GM18507 (cell line): ENCODE measurements around the gene TRIM44.
"Not testable (repeated sequence)": the region's sequence is repeated elsewhere in the genome, so short reads cannot be mapped to it uniquely, and the experiment has no call there.

Experiments used
- DNase-seq: peaks from one replicate; pipeline ENCODE4 v3.0.0; 2011; ENCODE audit warnings: low read depth; ENCODE audit not compliant: insufficient read length; ENCODE audit errors: extremely low spot score
- FAIRE-seq: peaks from 2 replicates; lab custom pipeline; 2011; peaks lifted over from hg19 to GRCh38; lab: Jason Lieb, UNC

Gene TRIM44

DNA sequence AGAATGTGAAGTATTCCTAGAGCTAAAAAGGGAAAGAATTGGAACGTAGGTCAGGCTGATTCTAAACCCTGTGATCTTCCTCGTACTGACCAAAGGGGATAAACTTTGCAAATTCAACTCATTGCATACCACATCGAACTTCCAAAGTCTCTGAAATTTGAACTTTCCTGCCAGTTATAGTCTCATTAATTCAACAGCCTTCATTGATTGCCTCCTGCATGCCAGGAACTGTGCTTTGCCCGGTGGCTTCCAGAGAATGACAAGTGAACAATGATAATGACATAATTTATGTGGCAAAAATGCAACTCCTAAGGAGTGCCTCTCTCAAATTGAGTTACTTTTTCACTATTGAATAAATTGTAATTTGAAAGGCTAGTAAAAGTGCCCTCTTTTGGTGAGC, 173.6 kb downstream of the TRIM44 start:
- FAIRE-seq (no peak), DNase-seq (no peak)

DNA sequence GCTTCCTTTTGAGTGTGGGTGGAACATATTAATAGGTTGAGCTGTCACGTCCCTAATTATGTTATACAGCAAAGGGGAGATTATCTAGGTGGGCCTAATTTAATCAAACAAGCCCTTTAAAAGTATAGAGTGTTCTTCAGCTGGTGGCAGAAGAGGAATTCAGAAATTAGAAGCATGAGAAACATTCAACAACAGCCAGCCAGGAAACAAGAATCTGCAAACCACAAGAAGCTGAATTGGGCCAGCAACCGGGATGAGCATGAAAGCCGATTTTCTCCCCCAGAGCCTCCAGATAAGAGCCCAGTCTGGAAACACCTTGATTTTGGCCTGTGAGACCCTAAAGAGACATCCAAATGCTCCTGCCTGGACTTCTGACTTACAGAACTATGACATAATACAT, 175.5 kb downstream of the TRIM44 start:
- FAIRE-seq (no peak), DNase-seq (no peak)

DNA sequence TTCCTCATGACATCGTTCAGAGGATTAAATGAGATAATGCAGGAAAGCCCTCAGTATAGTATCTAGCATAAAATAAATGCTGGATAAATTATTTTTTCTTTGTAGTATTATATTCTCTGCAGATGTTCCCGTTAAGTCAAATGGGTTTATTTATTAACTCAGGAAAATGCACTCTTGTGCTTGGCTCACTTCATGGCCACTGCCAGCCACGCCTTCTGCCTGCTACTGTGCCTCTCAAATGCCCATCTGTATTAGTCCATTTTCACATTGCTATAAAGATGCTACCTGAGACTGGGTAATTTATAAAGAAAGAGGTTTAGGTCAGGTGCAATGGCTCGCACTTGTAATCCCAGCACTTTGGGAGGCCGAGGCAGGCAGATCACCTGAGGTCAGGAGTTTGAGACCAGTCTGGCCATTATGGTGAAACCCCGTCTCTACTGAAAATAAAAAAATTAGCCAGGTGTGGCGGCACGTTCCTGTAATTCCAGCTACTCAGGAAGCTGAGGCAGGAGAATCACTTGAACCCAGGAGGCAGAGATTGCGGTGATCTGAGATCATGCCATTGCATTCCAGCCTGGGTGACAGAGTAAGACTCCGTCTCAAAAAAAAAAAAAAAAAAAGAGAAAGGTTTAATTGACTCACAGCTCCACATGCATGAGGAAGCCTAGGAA, 176.3 kb downstream of the TRIM44 start:
- not testable (repeated sequence) for DNase-seq, FAIRE-seq

DNA sequence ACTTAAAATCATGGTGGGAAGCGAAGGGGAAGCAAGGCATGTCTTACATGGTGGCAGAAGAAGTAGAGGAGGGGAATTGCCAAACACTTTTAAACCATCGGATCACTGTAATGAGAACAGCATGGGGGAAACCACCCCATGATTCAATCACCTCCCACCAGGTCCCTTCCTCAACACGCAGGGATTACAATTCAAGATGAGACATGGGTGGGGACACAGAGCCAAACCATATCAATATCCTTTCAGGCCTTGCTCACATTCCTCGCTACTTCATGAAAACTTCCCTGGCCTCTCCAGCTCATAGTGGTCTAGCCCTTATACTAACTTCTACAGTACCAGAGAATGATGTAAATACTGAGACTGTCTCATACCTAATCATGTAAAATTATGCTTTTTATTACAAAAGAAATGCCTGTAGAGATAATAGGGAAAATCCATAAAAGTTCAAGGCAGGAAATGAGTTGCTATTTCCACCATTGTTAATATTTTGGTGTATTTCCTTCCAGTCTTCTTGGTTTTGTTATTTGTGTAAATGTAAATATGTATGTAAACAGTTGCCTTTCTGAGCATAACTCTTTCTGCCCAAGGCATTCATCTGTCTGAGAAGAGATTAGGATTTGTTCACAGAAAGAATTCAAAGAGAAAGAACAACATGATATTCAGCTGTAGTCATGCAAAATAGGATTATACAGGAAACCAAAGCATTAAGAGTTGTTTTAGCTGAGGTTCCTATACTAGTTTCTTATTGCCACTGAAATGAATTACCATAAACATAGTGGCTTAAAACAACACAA, 177.0 kb downstream of the TRIM44 start:
- FAIRE-seq: no peak
- DNase-seq: no peak

DNA sequence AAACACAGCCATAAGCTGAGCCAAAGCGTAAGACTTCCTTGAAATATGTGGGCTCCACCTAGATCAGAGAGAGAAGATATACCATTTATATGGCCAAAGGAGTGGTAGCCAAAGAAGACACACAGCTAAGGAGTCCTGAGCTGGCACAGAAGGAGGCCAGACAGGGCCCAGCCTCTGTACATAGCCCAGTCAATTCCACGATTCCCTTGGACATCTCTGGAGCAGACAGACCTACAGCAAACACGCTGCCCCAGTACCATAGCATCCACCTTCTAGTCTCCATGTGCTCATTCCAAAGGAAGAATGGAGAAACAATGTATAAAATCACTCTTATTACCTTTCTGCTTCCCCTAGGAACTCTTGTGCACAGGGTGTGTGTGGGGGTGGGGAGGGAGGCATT, 179.2 kb downstream of the TRIM44 start:
- no peak for FAIRE-seq
- DNase-seq: no peak

DNA sequence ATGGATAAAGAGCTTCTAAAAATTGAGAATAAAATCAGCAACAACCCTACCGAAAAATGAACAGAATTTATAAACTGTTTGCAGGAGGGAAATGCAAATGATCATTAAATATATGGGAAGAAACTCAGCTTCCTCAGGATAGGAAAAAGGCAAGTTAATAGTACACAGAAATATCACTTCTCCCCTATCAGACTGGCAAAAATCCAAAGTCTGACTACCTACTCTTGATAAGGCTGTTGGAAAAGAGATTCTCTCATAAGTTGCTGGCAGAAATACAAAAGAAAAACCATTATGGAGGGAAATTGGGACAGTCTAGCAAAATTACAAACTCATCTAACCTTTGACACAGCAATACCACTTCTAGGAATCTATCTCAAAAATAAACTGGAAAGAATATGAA, 180.4 kb downstream of the TRIM44 start:
- DNase-seq (no peak), FAIRE-seq (no peak)

DNA sequence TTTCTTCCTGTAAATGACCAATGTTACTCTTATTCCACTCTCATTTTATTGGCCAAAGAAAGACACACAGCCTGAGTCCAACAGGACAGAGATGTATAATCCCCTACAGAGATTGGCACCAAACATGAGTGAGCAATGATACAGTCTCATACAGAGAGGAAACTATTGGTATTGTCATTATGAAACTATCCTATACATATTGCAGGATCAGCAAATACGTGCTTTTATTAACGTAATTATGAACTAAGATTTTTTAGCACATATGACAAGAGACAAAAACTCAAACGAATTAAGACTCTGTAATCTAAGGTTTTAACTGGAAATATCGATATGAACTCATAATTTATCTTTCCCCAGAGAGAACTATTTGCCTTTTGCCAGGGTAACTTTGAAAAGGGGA, 182.0 kb downstream of the TRIM44 start:
- DNase-seq (no peak), FAIRE-seq (no peak)

DNA sequence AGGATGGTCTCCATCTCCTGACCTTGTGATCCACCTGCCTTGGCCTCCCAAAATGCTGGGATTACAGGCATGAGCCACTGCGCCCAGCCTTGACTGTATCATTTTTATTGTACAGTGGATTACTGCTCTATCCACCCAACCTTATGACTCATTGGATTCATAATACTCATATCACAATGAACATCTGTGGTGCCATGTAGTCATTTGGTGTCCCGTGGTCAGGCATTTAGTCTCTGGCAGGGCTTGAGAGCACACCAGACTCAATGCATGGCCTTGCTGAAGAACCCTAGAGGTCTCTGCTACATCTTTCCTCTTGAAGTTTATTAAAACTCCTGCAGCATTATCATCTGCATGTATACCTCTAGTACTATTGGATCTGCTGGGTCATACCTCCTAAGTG, 183.3 kb downstream of the TRIM44 start:
- no peak for DNase-seq
- FAIRE-seq: no peak

DNA sequence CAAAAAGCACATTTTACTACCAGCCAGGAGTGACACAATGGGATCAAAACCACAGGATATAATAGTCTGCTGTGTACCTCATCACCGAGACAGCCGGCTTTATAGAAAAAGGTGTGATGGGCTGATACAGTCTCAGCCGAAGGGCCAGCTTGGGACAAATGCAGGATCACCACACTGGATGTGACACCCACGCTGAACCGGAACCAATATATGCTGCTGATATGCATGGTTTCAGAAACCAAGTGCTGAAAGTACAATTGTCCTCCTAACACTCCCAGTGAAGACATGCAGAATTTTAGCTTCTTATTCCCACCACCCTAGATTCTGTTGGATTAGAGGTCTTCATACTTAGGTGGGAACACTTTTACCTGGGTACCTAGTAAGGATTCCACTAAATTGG, 184.3 kb downstream of the TRIM44 start:
- no peak for FAIRE-seq
- DNase-seq: no peak

DNA sequence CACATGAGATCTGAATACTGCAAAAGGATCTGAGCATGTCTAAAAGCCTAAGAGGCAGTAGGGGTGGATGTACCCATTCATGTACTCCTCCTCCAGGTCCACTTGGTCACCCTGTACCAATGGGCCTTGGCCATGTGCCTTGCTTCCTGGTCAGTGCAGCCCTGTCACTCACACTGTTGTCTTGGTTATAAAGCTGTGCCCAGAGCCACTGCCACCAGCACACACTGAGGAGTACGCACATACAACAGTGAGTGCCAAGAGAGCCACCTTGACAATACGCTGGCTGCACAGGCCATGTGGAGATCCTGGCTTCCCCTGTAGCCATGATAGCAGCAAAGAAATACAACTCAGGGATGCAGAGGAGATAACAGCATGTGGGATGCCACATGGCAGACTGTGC, 184.9 kb downstream of the TRIM44 start:
- DNase-seq: no peak

DNA sequence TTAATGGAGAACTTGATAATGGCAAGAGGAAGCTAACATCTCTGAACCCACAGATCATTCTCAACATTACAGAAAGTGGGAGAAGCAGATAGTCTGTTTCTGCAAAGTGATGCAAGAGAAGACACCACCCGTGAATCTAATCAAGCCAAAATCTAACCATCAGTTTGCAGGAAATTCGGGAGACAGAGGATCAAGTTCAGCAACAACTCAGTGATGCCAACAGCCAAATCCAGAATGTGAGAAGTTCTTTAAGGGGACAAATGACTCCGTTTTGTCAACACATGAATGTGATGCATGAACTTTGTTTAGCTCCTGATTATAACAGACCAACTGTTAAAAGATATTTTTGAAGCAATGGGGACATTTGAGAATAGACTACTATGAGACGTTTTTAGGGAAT, 186.0 kb downstream of the TRIM44 start:
- no peak for DNase-seq
- no peak for FAIRE-seq

More for the DNA sequence above, 184.9 kb downstream of the TRIM44 start:
- FAIRE-seq: no peak

DNA sequence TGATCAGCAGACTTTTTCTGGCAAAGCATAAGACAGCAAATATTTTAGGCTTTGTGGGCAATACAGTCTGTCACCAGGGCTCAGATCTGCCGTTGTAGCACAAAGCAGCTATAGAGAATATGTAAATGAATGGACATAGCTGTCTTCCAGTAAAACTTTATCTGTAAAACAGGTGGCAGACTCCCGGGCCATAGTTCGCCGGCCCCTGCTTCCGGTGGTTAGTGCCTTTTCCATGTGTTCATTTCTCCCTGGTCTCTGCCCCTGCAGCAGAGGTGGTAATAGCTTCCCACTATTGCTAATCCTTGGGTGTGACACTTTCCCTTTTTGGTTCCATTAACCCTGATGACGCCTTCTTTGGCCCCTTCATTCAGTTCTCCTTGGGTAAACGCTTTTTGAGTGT, 187.6 kb downstream of the TRIM44 start:
- FAIRE-seq (no peak), DNase-seq (no peak)

DNA sequence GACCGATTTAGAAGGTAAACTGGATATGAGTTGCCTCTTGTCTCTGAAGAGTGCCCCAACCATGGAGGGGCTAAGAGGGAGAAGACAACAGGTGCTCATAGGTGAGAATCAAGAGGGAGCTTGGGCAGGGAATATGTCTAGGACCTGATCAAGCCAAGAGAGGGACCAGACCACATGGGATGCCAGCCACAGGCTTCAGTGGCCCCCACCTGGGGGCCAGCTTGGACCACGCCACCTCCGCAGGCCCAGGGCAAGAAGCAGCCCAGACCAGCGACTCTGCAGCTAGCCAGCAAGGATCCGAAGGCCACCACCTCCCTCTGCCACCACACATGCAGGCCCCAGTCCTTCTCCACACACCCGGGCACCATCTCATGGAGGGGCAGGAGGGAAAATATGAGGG, 188.8 kb downstream of the TRIM44 start:
- DNase-seq (no peak), FAIRE-seq (no peak)

DNA sequence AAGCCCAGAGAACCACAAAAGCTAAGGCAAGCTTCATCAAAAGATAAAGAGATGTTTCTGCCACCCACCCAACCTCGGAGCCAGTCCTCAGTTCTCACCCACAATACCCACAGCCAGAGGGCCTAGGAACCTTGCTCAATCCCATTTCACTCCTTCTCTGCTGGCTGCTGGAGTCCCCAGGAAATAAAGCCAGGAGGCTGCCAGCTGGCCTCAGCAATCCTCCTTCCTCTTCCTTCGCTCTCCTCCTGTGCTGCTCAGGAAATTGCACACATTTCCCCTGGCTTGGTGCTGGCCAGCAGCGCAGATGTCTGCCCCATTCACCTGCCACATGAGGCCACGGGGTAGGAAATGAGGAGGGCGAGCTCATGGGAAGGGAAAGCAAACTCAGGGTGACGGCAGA, 189.5 kb downstream of the TRIM44 start:
- FAIRE-seq (no peak), DNase-seq (no peak)

DNA sequence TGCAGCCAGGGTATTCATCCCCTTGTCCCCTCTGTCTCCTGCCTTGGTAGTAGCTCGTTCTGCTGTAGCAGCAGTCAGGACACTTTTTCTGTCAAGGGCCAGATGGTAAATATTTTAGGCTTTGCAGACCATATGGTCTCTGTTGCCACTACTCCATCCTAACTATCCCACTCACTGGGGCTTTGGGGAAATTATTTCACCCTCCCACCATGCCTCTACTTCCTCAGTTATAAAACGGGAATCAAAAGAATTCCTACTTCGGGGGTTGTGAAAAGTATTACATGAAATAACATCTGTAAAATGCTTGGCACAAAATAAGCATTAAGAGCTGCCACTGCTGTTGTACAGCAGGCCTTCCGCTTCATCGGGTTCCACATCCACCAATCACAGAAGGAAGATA, 191.4 kb downstream of the TRIM44 start:
- no peak for DNase-seq
- no peak for FAIRE-seq

DNA sequence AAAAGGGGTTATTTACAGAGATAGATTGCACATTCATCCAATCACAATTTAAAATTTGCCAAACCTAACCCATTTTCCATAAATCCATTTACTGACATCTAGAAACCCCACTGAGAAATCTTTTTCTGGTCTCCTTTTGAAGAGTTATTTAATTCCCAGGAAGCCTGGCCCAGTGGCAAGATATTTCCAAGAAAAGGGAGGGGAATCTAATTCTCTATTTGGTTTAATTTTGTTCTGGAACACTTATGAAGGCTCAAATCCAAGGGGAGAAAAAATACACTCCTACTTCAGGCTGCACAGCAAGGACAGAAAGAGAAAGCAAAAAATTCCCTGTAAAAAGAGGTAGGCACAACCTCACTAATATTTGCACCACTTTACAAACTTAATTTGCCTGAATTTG, 193.1 kb downstream of the TRIM44 start:
- no peak for FAIRE-seq

DNA sequence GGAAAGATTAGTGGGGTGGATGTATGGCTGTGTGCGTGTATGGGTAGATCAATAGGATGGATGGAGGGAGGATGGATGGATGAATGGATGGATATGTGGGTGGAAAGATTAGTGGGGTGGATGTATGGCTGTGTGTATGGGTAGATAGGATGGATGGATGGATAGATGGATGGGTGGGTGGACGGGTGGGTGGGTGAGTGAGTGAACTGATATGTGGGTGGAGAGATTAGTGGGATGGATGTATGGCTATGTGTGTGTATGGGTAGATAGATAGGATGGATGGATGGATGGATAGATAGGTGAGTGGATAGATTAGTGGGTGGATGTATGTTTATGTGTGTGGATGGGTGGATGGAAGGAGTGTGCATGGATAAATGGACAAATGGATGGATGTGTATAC, 193.7 kb downstream of the TRIM44 start:
- FAIRE-seq: no peak

More for the DNA sequence above, 193.1 kb downstream of the TRIM44 start:
- no peak for DNase-seq

DNA sequence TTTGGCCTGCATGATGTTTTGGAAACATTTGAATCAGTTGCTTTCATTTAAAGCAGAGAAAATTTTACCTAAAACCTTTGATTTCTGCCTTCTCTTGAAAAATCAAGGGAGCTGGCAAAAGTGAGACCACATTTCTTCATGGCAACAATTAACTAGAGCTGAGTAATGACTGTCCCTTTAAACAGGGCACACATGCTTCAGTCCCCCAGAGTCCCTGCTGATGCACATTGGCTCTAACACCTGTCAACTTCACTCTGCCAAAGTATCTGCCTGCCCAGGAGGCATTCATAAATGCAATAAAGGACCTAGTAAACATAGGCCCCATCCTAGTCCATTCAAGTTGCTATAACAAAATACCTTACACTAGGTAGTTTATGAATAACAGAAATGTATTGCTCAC, 194.2 kb downstream of the TRIM44 start:
- FAIRE-seq: no peak
- DNase-seq: no peak

More for the DNA sequence above, 193.7 kb downstream of the TRIM44 start:
- DNase-seq: no peak

DNA sequence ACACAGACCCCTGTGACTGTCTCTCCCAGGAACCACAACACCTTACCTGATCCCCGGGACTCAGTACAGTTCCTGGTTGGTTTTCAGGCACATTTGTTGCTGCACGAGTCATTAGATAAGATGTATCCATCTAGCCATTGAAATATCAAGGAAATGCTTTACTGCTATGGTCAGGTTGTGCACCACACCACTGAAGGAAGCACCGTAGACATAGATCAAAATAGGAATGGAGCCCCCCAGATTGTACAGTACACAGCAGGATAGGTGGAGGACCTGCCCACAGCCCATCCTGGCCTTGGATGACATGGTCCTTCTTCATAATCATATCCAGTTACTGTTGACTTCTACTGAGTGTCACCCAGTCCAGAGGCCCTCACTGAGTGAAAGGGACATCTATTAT, 195.3 kb downstream of the TRIM44 start:
- FAIRE-seq (no peak), DNase-seq (no peak)

DNA sequence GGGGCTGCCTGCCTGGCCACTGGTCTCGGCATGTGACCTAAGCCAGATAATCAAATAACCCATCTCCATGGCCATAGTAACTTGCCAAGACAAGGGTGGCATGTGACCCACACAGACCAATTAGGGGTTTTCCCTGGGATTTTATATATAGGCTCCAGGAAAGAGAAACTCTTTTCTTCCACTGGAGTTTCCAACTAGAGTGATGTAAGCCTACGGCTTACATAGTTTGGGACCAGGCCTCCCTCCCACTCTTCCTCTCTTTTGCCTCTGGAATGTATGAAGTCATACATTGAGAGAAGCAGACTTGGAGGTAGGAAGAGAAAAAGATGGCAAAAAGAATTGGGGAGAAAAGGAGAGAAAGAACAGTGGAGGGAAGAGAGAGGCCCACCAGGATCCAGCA, 196.7 kb downstream of the TRIM44 start:
- FAIRE-seq (no peak), DNase-seq (no peak)

DNA sequence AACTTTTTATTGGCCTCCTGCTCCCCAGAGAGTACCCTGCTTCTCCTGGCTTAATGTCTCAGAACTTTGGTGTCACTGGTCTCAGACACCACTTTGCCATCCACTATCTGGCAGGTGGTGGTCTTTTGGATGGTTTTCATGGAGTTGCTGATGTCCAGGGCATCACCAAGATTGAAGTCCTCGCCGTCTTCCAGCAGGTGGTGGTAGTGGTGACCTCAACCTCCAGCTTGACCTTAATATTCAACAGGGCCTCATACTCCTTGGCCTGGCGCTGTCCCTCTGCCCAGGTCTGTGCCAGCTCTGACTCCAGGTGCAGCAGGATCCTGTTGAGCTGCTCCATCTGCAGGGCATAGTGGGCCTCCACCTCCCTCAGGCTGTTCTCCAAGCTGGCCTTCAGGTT, 197.6 kb downstream of the TRIM44 start:
- not testable (repeated sequence) for DNase-seq, FAIRE-seq
